ENCODE data around the gene PTX4.

DNA sequence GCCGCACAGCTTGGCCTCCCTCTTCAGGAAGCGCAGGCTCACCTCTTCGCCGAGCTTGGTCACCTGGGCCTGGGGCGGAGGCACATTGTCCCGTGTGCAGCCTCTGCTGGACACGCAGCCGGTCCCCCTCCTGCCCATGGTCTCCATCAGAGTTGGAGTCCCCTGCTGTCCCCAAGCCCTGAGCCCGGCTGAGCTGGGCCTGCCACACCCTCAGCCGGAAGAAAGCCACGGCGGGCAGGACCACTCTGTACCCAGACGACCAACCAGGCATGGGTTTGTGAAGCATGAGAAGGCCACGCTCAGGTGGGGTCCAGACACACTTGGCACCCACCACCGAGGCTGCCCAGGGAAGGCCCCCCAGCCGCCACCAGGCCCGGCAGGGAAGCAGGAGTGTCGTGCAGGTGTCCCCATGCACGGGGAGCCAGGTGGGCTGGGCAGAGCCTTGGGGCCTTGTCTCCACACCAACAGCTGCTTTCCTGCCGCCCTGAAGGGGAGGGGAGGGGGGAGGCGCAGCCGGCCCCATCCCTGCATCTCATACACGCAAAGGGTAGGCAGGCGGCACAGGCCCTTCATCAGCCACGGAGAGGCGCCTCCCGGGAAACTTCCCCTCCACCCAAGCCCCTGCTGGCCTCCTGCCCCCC is 49.6 kb downstream of the PTX4 start:
- TF ChIP-seq, protein P1, sequence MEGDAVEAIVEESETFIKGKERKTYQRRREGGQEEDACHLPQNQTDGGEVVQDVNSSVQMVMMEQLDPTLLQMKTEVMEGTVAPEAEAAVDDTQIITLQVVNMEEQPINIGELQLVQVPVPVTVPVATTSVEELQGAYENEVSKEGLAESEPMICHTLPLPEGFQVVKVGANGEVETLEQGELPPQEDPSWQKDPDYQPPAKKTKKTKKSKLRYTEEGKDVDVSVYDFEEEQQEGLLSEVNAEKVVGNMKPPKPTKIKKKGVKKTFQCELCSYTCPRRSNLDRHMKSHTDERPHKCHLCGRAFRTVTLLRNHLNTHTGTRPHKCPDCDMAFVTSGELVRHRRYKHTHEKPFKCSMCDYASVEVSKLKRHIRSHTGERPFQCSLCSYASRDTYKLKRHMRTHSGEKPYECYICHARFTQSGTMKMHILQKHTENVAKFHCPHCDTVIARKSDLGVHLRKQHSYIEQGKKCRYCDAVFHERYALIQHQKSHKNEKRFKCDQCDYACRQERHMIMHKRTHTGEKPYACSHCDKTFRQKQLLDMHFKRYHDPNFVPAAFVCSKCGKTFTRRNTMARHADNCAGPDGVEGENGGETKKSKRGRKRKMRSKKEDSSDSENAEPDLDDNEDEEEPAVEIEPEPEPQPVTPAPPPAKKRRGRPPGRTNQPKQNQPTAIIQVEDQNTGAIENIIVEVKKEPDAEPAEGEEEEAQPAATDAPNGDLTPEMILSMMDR (IDR thresholded peaks at IDR 0.05) = no peak
- TF ChIP-seq POLR2A (IDR thresholded peaks at IDR 0.05) = no peak

All from lower leg skin (tissue), 3 donors.